Left hindlimb (tissue), 1 donor: Measurements from ENCODE around the gene IFIT1B.
"Not testable (repeated sequence)": the region's sequence is repeated elsewhere in the genome, so short reads cannot be mapped to it uniquely, and the experiment has no call there.

Experiments
- DNase-seq: peaks from one replicate; pipeline ENCODE4 v3.0.0-alpha.2; 2018

Gene IFIT1B

GRCh38 chr10:89377705-89378637 lies at the start of gene IFIT1B:
Gene IFIT1B, plus strand, starts transcription at chr10:89378056. Its CDS starts 80 bp downstream, at chr10:89378136.
- DNase-seq = no peak

DNA sequence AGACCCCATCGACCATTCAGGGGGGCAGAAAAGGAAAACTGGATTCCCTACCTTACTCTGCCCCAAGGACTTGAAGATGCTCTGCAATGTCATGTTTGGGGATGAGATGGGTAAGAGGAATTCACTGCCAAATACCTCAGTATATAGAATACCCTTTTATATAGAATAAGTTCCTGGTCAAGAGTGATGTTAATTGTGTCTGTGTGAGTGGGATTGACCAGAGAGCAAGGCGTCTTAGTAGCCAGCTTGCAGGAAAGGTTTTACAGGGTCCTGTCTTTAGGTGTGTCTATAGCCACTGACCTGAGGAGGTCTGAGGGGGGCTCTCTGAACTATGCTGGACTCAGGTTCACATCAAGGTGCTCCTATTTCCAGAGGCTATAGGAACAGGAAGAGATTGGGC lies 48.7 kb upstream of the IFIT1B start:
- no peak for DNase-seq

- DNase-seq = not testable (repeated sequence)
Observed at GRCh38 chr10:89330014-89330413, 47.8 kb upstream of the IFIT1B start.

DNA sequence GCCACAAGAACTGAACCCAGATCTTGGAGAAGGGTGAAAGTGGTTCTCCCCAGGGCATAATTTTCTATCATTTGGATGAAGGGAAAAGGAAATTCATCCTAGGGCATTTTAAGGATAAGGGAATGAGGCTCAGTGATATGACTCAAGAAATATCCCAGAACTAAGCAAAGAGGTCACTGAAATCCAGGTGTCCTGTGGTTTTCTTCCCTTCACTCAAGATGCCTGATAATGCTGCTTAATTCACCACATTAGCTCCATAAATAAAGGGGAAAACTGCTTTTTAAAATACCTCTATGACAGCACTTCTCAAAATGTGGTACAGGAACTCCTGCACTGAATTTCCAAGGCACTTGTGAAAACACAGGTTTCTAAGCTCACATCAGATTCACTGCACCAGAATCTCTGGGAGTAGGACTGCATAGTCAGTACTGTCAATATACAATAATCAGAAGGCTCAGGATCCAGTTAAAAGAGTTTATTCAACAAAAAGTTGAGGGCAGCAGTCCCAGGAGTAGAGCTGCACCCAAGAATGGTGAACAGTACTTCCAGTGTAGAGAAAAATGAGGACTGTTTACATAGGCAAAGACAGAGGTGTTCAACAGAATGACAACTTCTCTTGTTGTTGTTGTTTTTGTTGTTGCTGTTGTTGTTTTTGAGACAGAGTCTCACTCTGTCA lies 47.2 kb upstream of the IFIT1B start:
- no peak for DNase-seq

GRCh38 chr10:89331487-89332122 lies 46.3 kb upstream of the IFIT1B start:
- DNase-seq = not testable (repeated sequence)

GRCh38 chr10:89332123-89332633 lies 45.7 kb upstream of the IFIT1B start:
- DNase-seq = no peak

DNA sequence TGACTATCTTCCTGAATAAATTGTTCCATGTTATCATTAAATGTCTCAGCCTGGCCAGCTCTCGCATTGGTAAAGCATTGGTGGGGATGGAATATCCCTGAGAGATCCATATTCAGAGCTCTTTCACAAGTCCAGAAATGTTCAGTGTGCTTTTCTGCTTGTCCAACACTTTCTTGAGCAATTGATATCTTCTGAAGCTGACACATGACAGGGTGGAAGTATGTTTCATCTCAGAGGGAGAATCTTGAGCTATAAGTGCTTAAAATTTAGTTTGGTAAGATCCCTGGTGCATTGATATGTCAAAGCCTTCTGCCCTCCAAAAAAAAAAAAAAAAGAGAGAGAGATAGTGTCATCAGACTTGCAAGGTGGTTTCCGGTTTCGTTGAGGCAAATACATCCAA lies 42.6 kb upstream of the IFIT1B start:
- DNase-seq = no peak

DNA sequence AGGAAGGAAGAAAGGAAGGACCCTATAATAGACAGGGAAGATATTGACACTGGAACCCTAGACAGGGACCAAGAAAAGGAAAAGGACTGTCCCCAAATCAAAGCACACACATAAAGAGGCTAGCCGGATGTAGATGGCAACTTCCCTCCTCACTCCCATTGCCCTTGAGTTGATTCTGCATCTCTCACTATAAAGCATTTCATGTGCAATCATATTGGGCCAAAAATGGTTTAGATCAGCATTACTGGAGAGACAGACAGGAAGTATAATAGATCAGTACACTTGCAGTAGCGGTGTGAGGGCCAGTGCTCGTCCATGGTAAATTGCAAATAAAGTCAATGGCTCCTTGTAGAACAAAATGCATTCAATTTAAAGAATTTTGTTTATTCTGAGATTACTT lies 41.6 kb upstream of the IFIT1B start:
- DNase-seq = no peak

DNA sequence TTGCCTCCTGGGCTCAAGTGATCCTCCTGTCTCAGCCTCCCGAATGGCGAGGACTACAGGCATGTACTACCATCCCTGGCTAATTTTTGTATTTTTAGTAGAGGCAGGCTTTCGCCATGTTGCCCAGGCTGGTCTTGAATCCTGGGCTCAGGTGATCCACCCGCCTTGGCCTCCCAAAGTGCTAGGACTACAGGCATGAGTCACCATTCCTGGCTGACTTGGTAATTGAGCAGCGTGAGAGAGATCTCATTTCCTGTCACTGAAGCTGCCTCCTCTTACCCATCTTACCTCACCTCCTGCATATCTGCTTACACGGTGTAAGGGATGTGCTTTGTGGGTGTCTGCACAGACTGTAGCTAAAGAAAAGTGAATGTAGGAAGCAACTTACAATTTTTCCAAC lies 40.4 kb upstream of the IFIT1B start:
- no peak for DNase-seq

DNA sequence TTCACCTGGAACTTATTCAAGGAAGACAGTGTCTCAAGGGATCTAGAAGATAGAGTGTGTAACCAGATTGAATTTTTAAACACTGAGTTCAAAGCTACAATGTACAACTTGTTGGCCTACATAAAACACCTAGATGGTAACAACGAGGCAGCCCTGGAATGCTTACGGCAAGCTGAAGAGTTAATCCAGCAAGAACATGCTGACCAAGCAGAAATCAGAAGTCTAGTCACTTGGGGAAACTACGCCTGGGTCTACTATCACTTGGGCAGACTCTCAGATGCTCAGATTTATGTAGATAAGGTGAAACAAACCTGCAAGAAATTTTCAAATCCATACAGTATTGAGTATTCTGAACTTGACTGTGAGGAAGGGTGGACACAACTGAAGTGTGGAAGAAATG lies 39.1 kb upstream of the IFIT1B start:
- DNase-seq = no peak

GRCh38 chr10:89339875-89340274 lies 38.0 kb upstream of the IFIT1B start:
- DNase-seq = no peak

DNA sequence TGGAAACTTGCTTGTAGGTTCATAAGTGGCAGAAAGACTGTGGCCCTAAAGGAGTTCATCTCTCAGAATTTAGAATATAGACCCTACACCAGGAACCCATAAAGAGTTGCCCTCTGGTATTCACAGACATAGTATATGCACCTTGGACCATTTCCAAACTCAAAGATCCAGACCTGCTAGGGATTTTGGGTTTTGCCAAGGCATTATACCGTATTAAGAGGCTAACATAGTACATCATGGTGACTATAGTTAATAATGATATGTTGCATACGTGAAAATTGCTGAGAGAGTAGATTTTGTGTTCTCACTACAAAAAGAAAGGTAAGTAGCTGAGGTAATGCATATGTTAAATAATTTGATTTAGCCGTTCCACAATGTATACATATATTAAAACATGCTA lies 36.2 kb upstream of the IFIT1B start:
- no peak for DNase-seq

DNA sequence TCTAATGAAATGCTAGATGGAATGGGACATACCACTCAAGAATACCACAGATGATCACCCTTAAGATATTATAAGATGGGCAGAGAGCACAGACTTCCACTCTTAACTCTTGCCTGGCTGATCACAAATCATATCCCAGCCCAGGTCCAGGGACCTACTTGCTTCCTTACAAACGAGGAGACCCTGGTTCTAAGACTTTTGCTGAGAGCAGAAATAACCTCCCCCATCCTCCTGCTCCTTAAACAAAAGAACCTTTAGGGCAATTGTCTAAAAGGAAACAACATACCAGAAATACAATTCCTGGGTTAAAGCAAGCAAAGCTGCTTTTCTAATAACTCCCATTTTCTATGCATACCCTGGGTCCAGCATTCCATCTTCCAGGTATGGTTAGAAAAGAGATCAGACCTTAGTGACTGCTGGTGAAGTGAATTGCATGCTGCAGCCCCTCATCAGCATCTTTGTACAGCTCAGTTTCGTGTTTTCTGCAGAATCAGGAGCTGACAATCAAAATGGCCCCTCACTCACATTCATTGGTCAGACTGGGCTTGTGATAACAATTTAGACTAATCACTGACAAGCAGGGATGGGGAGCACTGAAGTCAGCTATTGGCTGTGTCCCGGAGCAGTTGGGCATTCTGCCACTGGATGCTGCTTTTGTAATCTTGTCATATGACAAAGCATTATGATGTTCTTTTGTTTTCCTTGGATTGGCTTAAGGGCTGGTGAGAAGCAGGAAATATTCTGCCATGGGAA lies 35.5 kb upstream of the IFIT1B start:
- no peak for DNase-seq

GRCh38 chr10:89343089-89343767 lies 34.6 kb upstream of the IFIT1B start:
- no peak for DNase-seq

DNA sequence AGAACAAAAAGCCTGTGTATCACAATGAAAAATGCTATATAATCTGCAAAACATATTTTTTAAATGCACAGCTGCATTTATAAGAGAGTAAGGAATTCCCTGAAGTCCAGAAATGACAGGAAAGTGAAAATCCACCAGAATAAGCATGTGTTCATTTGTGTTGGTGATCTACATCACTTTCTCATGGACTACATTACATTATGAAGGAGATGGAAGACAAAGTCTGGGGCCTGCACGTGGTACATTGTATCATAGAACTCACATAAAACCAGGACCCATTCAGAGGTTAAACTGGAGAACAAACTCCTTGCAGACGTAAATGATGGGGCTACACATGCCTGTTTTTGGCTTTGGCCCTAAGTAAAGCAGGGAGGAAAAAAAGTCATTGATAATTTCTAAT lies 33.7 kb upstream of the IFIT1B start:
- DNase-seq = no peak

- DNase-seq = no peak
Observed at GRCh38 chr10:89345367-89346000, 32.4 kb upstream of the IFIT1B start.

- DNase-seq = no peak
Observed at GRCh38 chr10:89346405-89347254, 31.2 kb upstream of the IFIT1B start.

- no peak for DNase-seq
Observed at GRCh38 chr10:89347701-89348457, 30.0 kb upstream of the IFIT1B start.

GRCh38 chr10:89348481-89348880 lies 29.4 kb upstream of the IFIT1B start:
- no peak for DNase-seq

DNA sequence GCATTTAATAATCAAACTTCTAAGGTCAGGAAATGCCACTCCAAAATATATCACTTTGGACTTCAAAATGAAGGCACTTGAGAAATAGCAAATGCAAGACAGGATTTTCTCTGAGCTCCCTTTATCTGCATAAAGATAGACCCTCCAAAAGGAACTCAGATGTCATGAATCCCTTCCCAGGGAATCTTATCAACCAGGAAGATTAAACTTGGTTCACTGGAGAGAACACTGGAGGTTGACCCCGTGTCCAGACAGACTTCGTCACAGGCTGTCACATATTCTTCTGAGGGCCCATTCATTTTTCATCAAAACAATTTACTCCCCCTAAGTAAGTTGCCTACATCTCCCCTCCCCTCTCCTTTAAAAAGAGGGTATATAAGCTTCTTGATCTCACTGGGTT lies 28.9 kb upstream of the IFIT1B start:
- DNase-seq = no peak
